GM12801 (cell line): Measurements from ENCODE around the gene GIGYF2.

ENCODE experiments used
- CTCF ChIP-seq: IDR thresholded peaks from one replicate; pipeline ENCODE4 v1.5.1; 2011; ENCODE audit warnings: control low read depth; ENCODE audit not compliant: insufficient read length; ENCODE audit errors: extremely low read depth

The GIGYF2 gene

DNA sequence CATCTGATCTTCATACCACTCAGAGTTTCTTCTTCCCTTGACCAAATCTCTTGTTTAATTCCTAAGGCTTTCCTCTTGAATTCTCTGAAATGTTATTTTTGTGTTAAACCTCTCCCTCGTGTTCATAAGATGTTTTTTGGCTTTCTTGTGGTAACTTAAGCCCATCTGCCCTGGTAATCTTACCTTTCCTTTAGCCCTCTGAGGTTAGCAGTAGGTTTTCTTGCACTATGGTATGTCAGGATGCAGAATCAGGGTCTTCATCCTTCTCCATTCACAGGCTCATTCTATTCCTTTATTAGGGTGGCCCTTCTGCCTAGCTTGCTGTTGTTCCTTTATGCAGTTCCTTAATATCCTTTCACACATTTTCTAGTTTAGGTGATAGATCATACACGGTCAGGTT is 24.1 kb downstream of the GIGYF2 start:
- TF ChIP-seq CTCF, result no peak

- TF ChIP-seq CTCF, result no peak
Observed at GRCh38 chr2:232721882-232722281, 24.8 kb downstream of the GIGYF2 start.

DNA sequence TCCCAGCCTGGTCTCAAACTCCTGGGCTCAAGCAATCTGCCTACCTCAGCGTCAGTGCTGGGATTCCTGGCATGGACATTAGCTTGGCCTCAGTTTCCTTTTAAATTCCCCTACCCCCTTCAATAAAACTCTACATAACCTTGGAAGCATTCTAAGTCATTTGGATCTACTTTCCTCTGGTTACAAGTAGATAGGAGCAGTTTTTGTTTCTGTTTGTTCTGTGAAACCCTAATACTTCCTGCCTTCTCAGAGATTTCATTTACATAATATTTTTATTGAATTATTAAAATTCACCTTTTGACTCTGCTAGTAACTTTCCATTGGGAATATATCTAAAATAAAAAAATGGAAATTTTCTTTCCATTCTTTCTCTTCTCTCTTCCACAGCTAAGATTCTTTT is 25.9 kb downstream of the GIGYF2 start:
- no peak for TF ChIP-seq CTCF

DNA sequence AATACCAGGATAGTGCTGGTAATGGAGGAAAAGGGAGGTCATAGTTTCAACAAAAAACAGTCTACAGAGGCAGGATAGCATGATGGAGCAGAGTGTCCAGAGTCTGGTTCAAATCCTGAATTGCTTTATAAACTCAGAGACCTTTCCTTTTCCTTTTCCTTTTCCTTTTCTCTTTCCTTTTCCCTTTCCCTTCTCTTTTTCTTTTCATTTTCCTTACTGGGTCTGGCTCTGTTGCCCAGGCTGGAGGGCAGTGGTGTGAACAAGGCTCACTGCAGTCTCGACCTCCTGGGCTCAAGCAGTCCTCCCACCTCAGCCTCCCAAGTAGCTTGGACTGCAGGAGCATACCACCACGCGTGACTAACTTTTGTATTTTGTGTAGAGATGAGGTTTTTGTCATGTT is 31.7 kb downstream of the GIGYF2 start:
- no peak for TF ChIP-seq CTCF

DNA sequence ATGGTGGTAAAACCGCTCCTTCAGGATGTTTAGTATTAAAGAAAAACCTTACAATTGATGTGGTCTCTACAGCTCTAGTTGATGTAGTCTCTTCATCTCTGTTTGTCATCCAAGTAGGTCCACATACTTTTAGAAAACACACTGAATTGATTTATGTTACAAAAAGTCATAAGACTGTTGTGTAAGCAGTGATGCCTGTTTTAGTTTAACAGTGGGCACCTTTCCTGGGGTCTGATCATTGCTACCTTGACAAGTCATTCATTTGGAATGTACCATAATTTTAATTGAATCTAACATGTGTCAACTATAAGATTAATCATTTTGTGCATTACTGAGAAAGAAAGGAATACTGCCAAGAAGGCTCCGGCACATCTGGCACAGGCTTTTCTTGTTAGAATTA is 34.3 kb downstream of the GIGYF2 start:
- no peak for TF ChIP-seq CTCF

- no peak for TF ChIP-seq CTCF
Observed at GRCh38 chr2:232741294-232741693, 44.2 kb downstream of the GIGYF2 start.

- no peak for TF ChIP-seq CTCF
Observed at GRCh38 chr2:232741972-232742371, 44.8 kb downstream of the GIGYF2 start.

DNA sequence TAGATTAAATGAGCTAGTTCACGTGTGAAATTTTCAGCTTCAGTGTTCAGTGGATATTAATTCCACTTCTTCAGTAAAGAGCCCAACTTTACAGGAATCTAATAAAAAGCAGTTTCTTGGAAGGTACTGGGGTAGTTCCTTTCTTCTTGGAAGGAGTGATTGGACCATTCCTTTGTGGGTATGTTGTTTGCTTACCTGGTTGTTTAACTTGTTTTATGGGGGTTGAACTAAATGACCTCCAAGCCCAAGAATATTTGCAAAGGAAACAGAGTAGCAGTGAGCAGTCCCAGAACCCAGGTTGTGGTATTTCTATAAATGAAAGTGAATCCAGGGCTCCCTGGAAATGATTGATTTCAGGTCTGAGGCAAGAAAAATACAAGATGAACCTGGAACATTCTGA is 47.8 kb downstream of the GIGYF2 start:
- no peak for TF ChIP-seq CTCF
